A549 (cell line): ENCODE data around the gene CELF5. TPM values are rescaled to one million over a fixed set of nuclear protein-coding genes. Genes with fewer than 3 reads are reported as not detected.
"Not testable (repeated sequence)": the region's sequence is repeated elsewhere in the genome, so short reads cannot be mapped to it uniquely, and the experiment has no call there.

ENCODE experiments used
- ATAC-seq, 2 experiments: fragments of 200-7000 bp in 1 of 2; fragments of >200 bp in 1 of 2; cut with Nextera tagmentation in 1 of 2; cut with Tn5 transposase in 1 of 2; 3 replicates each; pipeline versions ENCODE4 v1.8.0 to v1.9.1; 2018 to 2020; ENCODE audit warnings: mild to moderate bottlenecking in 1 of 2, moderate library complexity in 1 of 2
- CTCF ChIA-PET: fragments of 300-600 bp; sonication (Branson Sonifier 250); formaldehyde crosslinking; extraction: SDS; loops from one replicate; lab custom pipeline; 2021; ENCODE audit warnings: antibody characterized with exemption, inconsistent platforms; lab: Yijun Ruan, JAX
- POLR2A ChIA-PET: fragments of 350-600 bp; formaldehyde crosslinking; extraction: SDS; loops from one replicate; lab custom pipeline; 2021; ENCODE audit warnings: antibody characterized with exemption, inconsistent platforms; lab: Yijun Ruan, JAX
- DNase-seq, 2 experiments: peaks; one replicate each; pipeline versions ENCODE4 v3.0.0 to v3.0.0-alpha.2; 2011 to 2016; ENCODE audit warnings: low read depth in 1 of 2, low spot score in 1 of 2
- FAIRE-seq: peaks from 2 replicates; lab custom pipeline; 2011; peaks lifted over from hg19 to GRCh38; lab: Jason Lieb, UNC
- H3K27ac ChIP-seq, 2 experiments: fragments of >200 bp; sonication (Bioruptor Twin); formaldehyde crosslinking; 3 replicates each; pipeline ENCODE4 v1.5.1; 2016 to 2017
- H3K4me1 ChIP-seq: fragments of >200 bp; sonication (Bioruptor Twin); formaldehyde crosslinking; 3 replicates; pipeline ENCODE4 v1.6.1; 2016
- H3K4me2 ChIP-seq: fragments of >200 bp; sonication (Bioruptor Twin); formaldehyde crosslinking; 3 replicates; pipeline ENCODE4 v1.6.1; 2016
- H3K4me3 ChIP-seq: fragments of >200 bp; sonication (Bioruptor Twin); formaldehyde crosslinking; 3 replicates; pipeline ENCODE4 v1.5.1; 2016
- H3K9me3 ChIP-seq: fragments of >200 bp; sonication (Bioruptor Twin); formaldehyde crosslinking; 3 replicates; pipeline ENCODE4 v1.6.1; 2016
- CHD2 ChIP-seq: fragments of 150-350 bp; IDR thresholded peaks from 2 replicates; pipeline ENCODE4 v1.6.1; 2014; ENCODE audit warnings: low read length; ENCODE audit not compliant: partially characterized antibody
- CTCF ChIP-seq: fragments of >200 bp; sonication (Bioruptor Twin); formaldehyde crosslinking; IDR thresholded peaks from 3 replicates; pipeline ENCODE4 v1.5.1; 2016
- ESRRA ChIP-seq: fragments of 150-350 bp; IDR thresholded peaks from 2 replicates; pipeline ENCODE4 v1.6.1; 2014; ENCODE audit warnings: mild to moderate bottlenecking, low read length, borderline replicate concordance
- FOSL2 ChIP-seq, 2 experiments: fragments of 450-650 bp in 1 of 2; fragments of >200 bp in 1 of 2; sonication (Bioruptor Twin) in 1 of 2; formaldehyde crosslinking; IDR thresholded peaks; 2 replicates each; pipeline versions ENCODE4 v1.5.0 to v1.6.1; 2016 to 2020; ENCODE audit warnings: mild to moderate bottlenecking in 1 of 2, moderate library complexity in 1 of 2
- HEYL ChIP-seq: fragments of 250-450 bp; sonication (Bioruptor Pico); IDR thresholded peaks from 2 replicates; pipeline ENCODE4 v1.8.0; 2021; ENCODE audit warnings: mild to moderate bottlenecking, moderate library complexity
- HMGXB4 ChIP-seq: fragments of 250-450 bp; sonication (Bioruptor Pico); IDR thresholded peaks from 2 replicates; pipeline ENCODE4 v1.5.0; 2021; ENCODE audit warnings: mild to moderate bottlenecking, moderate library complexity, borderline replicate concordance
- MAX ChIP-seq: IDR thresholded peaks from 2 replicates; pipeline ENCODE4 v1.6.1; 2012
- MYC ChIP-seq: IDR thresholded peaks from 2 replicates; pipeline ENCODE4 v1.6.1; 2012; ENCODE audit warnings: mild to moderate bottlenecking, inconsistent platforms, low read length, improper control_type of control experiment, borderline replicate concordance
- NFE2L2 ChIP-seq: fragments of 150-350 bp; conservative IDR thresholded peaks from 2 replicates; pipeline ENCODE4 v1.6.1; 2014; ENCODE audit warnings: low read length
- NR3C1 ChIP-seq: fragments of >200 bp; sonication (Bioruptor Twin); formaldehyde crosslinking; IDR thresholded peaks from 3 replicates; pipeline ENCODE4 v1.6.1; 2017
- RARB ChIP-seq: fragments of 250-450 bp; sonication (Bioruptor Pico); IDR thresholded peaks from 2 replicates; pipeline ENCODE4 v1.8.0; 2021; ENCODE audit warnings: mild to moderate bottlenecking, moderate library complexity
- RNF2 ChIP-seq: fragments of 200-600 bp; sonication (generic); IDR thresholded peaks from 2 replicates; pipeline ENCODE4 v1.6.1; 2016; ENCODE audit warnings: low read depth, mild to moderate bottlenecking, antibody characterized with exemption, moderate library complexity, borderline replicate concordance
- SMC3 ChIP-seq: fragments of >200 bp; sonication (Bioruptor Twin); formaldehyde crosslinking; IDR thresholded peaks from 3 replicates; pipeline ENCODE4 v1.6.1; 2018; ENCODE audit warnings: inconsistent platforms
- TP53 ChIP-seq: fragments of 250-450 bp; sonication (Bioruptor Pico); IDR thresholded peaks from 2 replicates; pipeline ENCODE4 v1.5.0; 2021; ENCODE audit warnings: mild to moderate bottlenecking, moderate library complexity
- USF2 ChIP-seq: fragments of 450-650 bp; IDR thresholded peaks from 2 replicates; pipeline ENCODE4 v1.6.1; 2014; ENCODE audit warnings: antibody characterized with exemption
- WGBS: methylation state at CpG from one replicate; pipeline ENCODE4 v1.1.6; 2017; ENCODE audit errors: missing lambda C conversion rate; 5-methylcytosine and 5-hydroxymethylcytosine counted together
- polyA plus RNA-seq, 4 experiments: library from polyadenylated mRNA; depleted of rRNA in 3 of 4; stranded (reverse); fragments of >200 nt; fragmentation: RNase III in 1 of 4; extraction: RNeasy Plus Mini Kit Qiagen cat#74134 plus additional on column Dnase treatment in 1 of 4; gene quantifications; 2 replicates in 3 of 4; 3 replicates in 1 of 4; pipeline ENCODE4 v1.2.3, GENCODE V29; 2011 to 2017

The CELF5 gene
- polyA plus RNA-seq, 2 of the 4 experiments (the other 2 are of a cell fraction) = 0.31 to 0.61 TPM

- CTCF ChIA-PET = interaction anchor here (1.8 to 7.2 kb wide), 2 partner anchors 14 to 17 kb away, joined by 4 to 39 read pairs; no protein-coding TSS in a partner anchor
- ATAC-seq = not testable (repeated sequence)
- WGBS = 66% methylated on average over 5 of the region's 5 CpGs
Measured at GRCh38 chr19:3288437-3288836, 64.0 kb downstream of the CELF5 start.

GRCh38 chr19:3289971-3290569 lies 65.6 kb downstream of the CELF5 start:
- WGBS = 12% methylated on average over 21 of the region's 23 CpGs
- ChIA-PET CTCF (interaction anchor here (0.6 to 7.2 kb wide), 4 partner anchors 15 to 195 kb away, joined by 3 to 39 read pairs (median 6); no protein-coding TSS in a partner anchor), POLR2A (interaction anchor here (0.7 kb wide), 1 partner anchor 707 kb away, joined by 4 read pairs; no protein-coding TSS in a partner anchor)

More at GRCh38 chr19:3288437-3288836, 64.0 kb downstream of the CELF5 start:
- POLR2A ChIA-PET, H3K4me2 ChIP-seq, H3K27ac ChIP-seq, H3K9me3 ChIP-seq, H3K4me1 ChIP-seq, H3K4me3 ChIP-seq, DNase-seq, FAIRE-seq: not testable (repeated sequence)

GRCh38 chr19:3290858-3291257 lies 66.4 kb downstream of the CELF5 start:
- ATAC-seq, H3K9me3 ChIP-seq, H3K4me1 ChIP-seq, FAIRE-seq, H3K27ac ChIP-seq, H3K4me3 ChIP-seq, DNase-seq: not testable (repeated sequence)
- POLR2A ChIA-PET = interaction anchor here (0.7 kb wide), 1 partner anchor 706 kb away, joined by 4 read pairs; no protein-coding TSS in a partner anchor
- CTCF ChIA-PET = interaction anchor here (0.6 to 7.2 kb wide), 4 partner anchors 14 to 194 kb away, joined by 3 to 39 read pairs (median 7); no protein-coding TSS in a partner anchor
- 81% methylated on average over 5 of the region's 6 CpGs for WGBS
- peak overlapping the region; percentile 57; the same call in 2 of the 3 replicates for H3K4me2 ChIP-seq

More at GRCh38 chr19:3289971-3290569, 65.6 kb downstream of the CELF5 start:
- ATAC-seq (peak in 1 of 2 experiments; percentile 18; a peak in 3 of 6 replicates), FAIRE-seq (no peak), DNase-seq (peak in 1 of 2 experiments; percentile 42)
- H3K9me3 ChIP-seq = no peaks in the 10 kb centered on the region
- H3K4me3 ChIP-seq = peak overlapping the region; percentile 25; the same call in 2 of the 3 replicates
- H3K4me1 ChIP-seq = no peaks in the 10 kb centered on the region
- H3K27ac ChIP-seq = peak overlapping the region in 1 of 2 experiments; percentile 22; a peak in 3 of 6 replicates
- peak overlapping the region; percentile 57 for H3K4me2 ChIP-seq
- TF ChIP-seq SMC3 = no peak
- no peak for TF ChIP-seq TP53 (CRISPR knock-in tag)
- no peak for TF ChIP-seq NR3C1
- TF ChIP-seq RNF2 = no peak
- TF ChIP-seq CTCF = no peak
- TF ChIP-seq FOSL2 (IDR thresholded peaks at IDR 0.05) = no peak
- no peak for TF ChIP-seq FOSL2 (CRISPR knock-in tag; IDR thresholded peaks at IDR 0.05)
- TF ChIP-seq USF2 = no peak
- no peak for TF ChIP-seq HEYL
- TF ChIP-seq ESRRA = no peak
- TF ChIP-seq RARB (CRISPR knock-in tag) = no peak
- no peak for TF ChIP-seq MYC
- TF ChIP-seq CHD2 = no peak
- TF ChIP-seq HMGXB4 (CRISPR knock-in tag) = no peak
- TF ChIP-seq NFE2L2 = no peak
- no peak for TF ChIP-seq MAX
